ENCODE data around the gene RBM39.
"Not testable (repeated sequence)": the region's sequence is repeated elsewhere in the genome, so short reads cannot be mapped to it uniquely, and the experiment has no call there.

RBM39 gene

DNA sequence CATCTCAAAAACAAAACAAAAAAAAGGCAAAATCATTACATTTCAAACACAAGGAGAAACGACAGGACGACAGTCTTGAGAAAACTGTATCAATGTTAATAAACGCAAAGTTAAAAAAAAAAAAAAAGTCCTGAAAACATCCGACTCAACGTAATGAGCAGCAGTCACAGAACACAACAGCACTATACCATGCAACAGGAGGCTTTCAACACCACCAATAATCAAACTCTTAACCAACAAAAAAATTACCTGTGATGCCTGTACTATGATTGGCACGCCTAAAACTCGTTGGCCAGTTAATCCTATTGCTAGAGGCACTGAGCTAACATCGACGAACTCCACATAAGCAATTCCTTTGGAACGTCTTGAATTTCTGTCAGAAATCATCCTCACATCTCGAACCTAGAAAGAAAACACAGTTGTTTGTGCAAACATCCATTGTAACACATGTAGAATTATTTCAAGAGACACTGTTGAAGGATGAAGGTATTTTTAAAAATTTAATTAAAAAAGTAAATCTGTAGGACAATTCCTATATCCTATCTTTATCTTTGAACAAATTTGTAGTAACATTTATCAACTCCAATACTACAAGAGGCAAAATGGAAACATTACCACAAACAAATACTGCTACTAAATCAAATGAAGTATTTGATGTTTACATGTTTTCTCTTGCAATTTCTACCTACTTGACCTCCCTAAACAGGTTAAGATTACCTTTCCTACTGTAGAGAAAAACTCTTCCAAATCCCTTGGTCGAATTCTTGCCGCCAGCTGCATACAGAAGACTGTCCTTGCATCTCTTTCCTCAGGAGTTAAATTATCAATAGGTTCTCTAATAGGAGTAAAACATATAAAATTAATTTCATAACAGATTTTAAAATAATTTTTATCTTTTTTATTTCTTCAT, 17.5 kb downstream of the RBM39 start:
- DNase-seq = no peak

DNA sequence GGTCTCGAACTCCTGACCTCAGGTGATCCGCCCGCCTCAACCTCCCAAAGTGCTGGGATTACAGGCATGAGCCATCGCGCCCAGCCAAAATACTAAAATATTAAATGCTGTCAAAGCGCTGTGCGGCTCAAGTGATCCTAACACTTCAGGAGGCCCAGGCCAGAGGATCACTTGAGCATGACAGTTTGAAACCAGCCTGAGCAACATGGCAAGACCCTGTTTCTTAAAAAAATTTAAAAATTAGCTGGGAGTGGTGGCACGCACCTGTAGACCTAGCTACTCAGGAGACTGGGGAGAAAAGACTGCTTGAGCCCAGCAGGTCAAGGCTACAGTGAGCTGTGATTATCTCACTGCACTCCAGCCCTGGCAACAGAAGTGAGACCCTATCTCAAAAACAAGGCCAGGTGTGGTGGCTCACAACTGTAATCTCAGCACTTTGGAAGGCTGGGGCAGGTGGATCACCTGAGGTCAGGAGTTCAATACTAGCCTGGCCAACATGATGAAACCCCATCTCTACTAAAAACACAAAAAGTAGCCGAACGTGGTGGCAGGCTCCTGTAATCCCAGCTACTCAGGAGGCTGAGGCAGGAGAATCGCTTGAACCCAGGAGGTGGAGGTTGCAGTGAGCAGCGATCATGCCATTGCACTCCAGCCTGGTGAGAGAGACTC, 18.3 kb downstream of the RBM39 start:
- DNase-seq = not testable (repeated sequence)

DNA sequence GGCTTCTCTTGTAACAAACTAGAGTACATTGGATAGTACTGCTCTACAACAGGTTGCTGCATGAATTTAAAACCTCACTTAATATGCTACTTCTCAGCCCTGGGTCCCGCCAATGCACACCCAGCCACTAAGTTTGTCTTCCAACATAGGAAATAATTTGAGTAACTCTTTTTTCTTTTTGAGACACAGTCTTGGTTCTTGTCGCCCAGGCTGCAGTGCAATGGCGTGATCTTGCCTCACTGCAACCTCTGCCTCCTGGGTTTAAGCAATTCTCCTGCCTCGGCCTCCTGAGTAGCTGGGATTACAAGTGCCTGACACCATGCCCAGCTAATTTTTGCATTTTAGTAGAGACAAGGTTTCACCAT, 18.8 kb downstream of the RBM39 start:
- DNase-seq = not testable (repeated sequence)

- no peak for DNase-seq
These were observed 20.4 kb downstream of the RBM39 start for GRCh38 chr20:35721621-35722020.

GRCh38 chr20:35721219-35721618, 20.8 kb downstream of the RBM39 start:
- no peak for DNase-seq

GRCh38 chr20:35720165-35721123, 21.6 kb downstream of the RBM39 start:
- no peak for DNase-seq

DNA sequence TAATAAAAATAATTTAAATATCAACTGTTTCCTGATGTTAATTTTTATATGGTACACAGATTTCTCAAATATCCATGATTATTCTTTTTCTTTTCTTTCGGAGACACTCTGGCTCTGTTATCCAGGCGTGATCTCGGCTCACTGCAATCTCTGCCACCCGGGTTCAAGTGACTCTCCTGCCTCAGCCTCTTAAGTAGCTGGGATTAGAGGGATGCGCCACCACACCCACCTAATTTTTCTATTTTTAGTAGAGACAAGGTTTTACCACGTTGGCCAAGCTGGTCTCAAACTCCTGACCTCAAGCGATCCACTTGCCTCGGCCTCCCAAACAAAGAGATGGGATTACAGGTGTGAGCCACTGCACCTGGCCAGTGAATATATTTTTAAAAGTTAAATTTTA, 22.3 kb downstream of the RBM39 start:
- no peak for DNase-seq

DNA sequence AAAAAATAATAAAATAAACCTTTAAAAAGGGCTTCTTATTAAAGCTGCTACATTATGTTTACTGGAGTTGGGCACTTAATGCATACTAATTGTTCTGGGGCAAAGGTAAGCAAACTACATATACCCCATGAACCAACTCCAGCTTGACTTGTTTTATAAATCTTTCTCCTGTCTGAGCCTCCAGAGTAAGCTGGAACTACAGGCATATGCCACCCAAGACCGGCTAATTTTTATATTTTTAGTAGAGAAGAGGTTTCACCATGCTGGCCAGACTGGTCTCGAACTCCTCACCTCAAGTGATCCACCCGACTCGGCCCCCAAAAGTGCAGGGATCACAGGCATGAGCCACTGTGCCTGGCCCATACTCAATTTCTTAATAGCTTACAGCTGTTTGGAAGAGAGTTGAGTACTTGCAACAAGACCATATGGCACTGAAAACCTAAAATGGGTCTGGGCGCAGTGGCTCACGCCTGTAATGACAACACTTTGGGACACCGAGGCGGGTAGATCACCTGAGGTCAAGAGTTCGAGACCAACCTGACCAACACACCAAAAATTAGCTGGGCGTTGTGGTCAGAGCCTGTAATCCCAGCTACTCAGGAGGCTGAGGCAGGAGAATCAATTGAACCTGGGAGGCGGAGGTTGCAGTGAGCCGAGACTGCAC, 23.0 kb downstream of the RBM39 start:
- DNase-seq = no peak

- DNase-seq = not testable (repeated sequence)
These were observed 23.7 kb downstream of the RBM39 start for GRCh38 chr20:35718321-35718720.

DNA sequence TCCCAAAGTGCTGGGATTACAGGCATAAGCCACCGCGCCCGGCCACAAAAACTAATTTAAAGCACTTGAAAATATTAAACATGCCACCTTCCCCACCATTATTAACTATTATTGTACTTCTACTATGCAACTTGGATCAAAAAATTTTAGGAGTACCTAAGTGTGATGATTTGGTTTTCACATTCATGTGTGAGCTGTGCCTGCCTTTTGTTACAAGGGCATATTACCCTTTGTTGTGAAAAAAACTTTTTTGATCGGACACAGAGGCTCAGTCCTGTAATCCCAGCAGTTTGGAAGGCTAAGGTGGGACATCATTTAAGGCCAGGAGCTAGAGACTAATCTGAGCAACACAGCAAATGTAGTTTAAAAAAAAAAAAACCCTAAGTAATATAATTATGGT, 25.7 kb downstream of the RBM39 start:
- no peak for DNase-seq

DNA sequence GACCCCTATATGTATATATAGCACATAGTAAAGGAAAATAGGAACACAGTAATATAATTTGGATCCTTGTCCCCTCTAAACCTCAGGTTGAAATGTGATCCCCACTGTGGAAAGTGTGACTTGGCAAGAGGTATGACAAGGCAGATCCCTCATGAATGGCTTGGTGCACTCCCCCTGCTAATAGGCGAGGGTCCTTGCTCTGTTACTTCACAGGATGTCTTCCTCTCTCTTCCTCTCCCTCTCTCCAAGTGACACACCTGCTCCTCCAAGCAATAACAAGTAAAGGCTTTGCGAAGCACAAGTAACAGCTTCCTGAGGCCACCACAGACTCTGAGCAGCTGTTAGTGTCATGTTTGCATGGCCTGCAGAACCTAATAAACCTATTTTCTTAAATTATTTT, 26.4 kb downstream of the RBM39 start:
- no peak for DNase-seq

- no peak for DNase-seq
These were observed 27.9 kb downstream of the RBM39 start for GRCh38 chr20:35714127-35714526.

GRCh38 chr20:35713120-35713519, 28.9 kb downstream of the RBM39 start:
- DNase-seq = not testable (repeated sequence)

DNA sequence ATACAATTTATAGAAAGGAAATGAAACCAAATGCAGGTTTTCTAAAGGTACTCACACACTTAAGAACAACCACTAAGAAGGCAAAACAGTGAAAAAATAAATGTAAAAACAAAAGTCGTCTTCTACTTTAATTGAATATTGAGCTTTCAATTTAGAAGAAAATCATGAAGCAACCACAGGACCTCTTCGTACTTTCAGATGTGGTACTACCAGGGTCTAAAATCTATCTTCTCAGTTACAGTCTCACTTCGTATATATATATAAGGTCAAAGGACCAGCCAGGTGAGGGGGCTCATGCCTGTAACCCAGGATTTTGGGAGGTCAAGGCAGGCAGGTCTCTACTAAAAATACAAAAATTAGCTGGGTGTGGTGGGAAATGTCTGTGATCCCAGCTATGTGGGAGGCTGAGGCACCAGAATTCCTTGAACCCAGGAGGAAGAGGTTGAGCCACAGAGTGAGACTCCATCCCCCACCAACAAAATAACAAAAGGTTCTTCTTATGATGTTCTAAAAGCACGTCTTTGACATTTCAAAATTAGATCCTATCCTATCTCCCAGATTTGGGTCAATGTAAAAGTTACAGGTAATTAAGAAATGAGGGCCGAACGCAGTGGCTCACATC, 30.4 kb downstream of the RBM39 start:
- DNase-seq = no peak

GRCh38 chr20:35710884-35711587, 31.0 kb downstream of the RBM39 start:
- DNase-seq = no peak

GRCh38 chr20:35710039-35710438, 32.0 kb downstream of the RBM39 start:
- no peak for DNase-seq

DNA sequence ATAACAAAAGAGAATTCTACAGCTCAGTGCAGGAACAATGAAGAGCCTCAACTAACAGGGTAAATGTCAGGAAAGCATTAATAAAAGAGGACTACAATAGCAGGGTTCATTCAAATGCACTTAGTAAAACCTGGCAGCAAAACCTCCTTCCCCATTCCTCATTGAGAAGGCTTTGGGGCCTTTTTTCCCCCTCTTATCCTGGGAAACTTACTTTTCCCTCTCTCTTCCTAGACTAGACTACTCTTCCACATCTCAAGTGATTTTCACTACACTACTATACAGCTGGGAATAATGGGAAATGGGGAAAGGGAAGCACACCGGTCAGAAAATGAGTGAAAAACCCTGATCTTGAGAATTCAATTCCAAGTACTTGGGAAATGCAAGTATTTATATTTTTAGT, 32.8 kb downstream of the RBM39 start:
- no peak for DNase-seq

GRCh38 chr20:35708502-35708901, 33.6 kb downstream of the RBM39 start:
- no peak for DNase-seq

- not testable (repeated sequence) for DNase-seq
These were observed 35.2 kb downstream of the RBM39 start for GRCh38 chr20:35706591-35707529.

- not testable (repeated sequence) for DNase-seq
These were observed 36.2 kb downstream of the RBM39 start for GRCh38 chr20:35705894-35706293.

Data from activated CD4-positive, CD25-positive, alpha-beta regulatory T cell (primary cell).